Activated T-cell treated with anti-CD3 and anti-CD28 coated beads, Interleukin-2, amount 50 U/mL, for 72 hours (primary cell): ENCODE results near the gene RHEX. TPM values are rescaled to one million over a fixed set of nuclear protein-coding genes. Genes with fewer than 3 reads are reported as not detected.

Experiments
- ATAC-seq, 2 donors: fragments of 150-1000 bp; cut with Tn5 transposase; replicated peaks in 1 of 2; 2 replicates each; pipeline ENCODE4 v1.10.0; 2021; ENCODE audit warnings: moderate library complexity in 2 of 2, mild to moderate bottlenecking in 1 of 2
- DNase-seq, 2 donors: peaks; one replicate each; pipeline ENCODE4 v3.0.0; 2021 to 2022; ENCODE audit warnings: mixed read lengths in 1 of 2
- H3K27ac Mint-ChIP-seq: one replicate; pipeline ENCODE4 v1.8.0; 2022; ENCODE audit warnings: mild to moderate bottlenecking, moderate library complexity, mixed read lengths
- H3K27me3 Mint-ChIP-seq: one replicate; pipeline ENCODE4 v1.8.0; 2022; ENCODE audit warnings: low read depth, mixed read lengths
- H3K36me3 Mint-ChIP-seq, 2 donors: one replicate each; pipeline ENCODE4 v1.8.0; 2022; ENCODE audit warnings: mixed read lengths in 2 of 2, mild to moderate bottlenecking in 1 of 2; ENCODE audit not compliant: insufficient read depth in 2 of 2
- H3K4me1 Mint-ChIP-seq: one replicate; pipeline ENCODE4 v1.8.0; 2022; ENCODE audit warnings: low read depth, mixed read lengths
- H3K4me3 Mint-ChIP-seq, 2 donors: one replicate each; pipeline ENCODE4 v1.8.0; 2022; ENCODE audit warnings: mild to moderate bottlenecking in 2 of 2, mixed read lengths in 2 of 2, moderate library complexity in 2 of 2
- H3K9me3 Mint-ChIP-seq, 2 donors: one replicate each; pipeline ENCODE4 v1.8.0; 2022; ENCODE audit warnings: mixed read lengths in 2 of 2
- total RNA-seq, 2 donors: library from RNA; stranded (reverse); gene quantifications; one replicate each; pipeline ENCODE4 v1.2.3, GENCODE V29; 2022

The RHEX gene
- total RNA-seq, 2 donors from 2014 or later = not detected

- ATAC-seq (no peak), DNase-seq (no peak)
- no peaks in the 10 kb centered on the region for H3K36me3 Mint-ChIP-seq
- peaks cover 27% of the 10 kb centered on the region for H3K27me3 Mint-ChIP-seq
- no peaks in the 10 kb centered on the region for H3K9me3 Mint-ChIP-seq
- H3K4me3 Mint-ChIP-seq = no peak overlapping the region
- no peak overlapping the region for H3K27ac Mint-ChIP-seq
- no peaks in the 10 kb centered on the region for H3K4me1 Mint-ChIP-seq
These were observed 45.4 kb downstream of the RHEX start for GRCh38 chr1:206098242-206098919.

DNA sequence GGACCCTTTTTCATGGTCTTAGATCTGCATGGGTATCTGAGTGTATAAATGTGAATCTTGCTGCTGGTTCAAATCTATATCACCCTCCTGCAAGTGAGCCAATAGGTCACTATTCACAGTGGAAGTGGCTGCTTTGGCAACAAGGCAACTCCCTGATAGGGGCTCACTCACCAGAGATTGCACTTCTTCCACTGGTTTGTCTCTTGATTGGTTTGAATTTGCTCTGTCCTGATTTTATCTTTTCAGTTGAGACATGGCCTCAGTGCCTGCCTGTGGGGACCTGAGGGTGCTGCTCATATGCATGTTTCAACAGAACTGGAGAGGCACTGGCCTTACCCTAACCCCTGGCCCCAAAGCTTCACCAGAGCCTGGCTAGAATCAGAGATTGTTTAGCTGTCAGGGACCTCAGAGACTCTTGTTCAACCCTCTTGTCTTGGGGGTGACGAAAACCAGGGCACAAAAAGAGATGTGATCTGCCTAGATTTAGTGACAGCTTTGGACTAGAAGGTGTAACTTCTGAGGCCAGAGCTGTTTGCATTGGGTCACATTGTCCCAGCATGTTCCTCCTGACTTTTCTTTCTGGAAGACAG lies 47.3 kb downstream of the RHEX start:
- DNase-seq (no peak), ATAC-seq (no peak)
- peaks cover 27% of the 10 kb centered on the region for H3K27me3 Mint-ChIP-seq
- no peaks in the 10 kb centered on the region for H3K4me1 Mint-ChIP-seq
- H3K36me3 Mint-ChIP-seq = no peaks in the 10 kb centered on the region
- no peak overlapping the region for H3K4me3 Mint-ChIP-seq
- no peaks in the 10 kb centered on the region for H3K9me3 Mint-ChIP-seq
- no peak overlapping the region for H3K27ac Mint-ChIP-seq

GRCh38 chr1:206101351-206102045 lies 48.5 kb downstream of the RHEX start:
- DNase-seq (no peak), ATAC-seq (no peak)

GRCh38 chr1:206102292-206102936 lies 49.4 kb downstream of the RHEX start:
- Mint-ChIP-seq H3K4me1 (no peaks in the 10 kb centered on the region), H3K27ac (no peak overlapping the region), H3K36me3 (no peaks in the 10 kb centered on the region), H3K27me3 (peaks cover 22% of the 10 kb centered on the region), H3K4me3 (no peak overlapping the region), H3K9me3 (no peaks in the 10 kb centered on the region)
- DNase-seq (no peak), ATAC-seq (no peak)

More at GRCh38 chr1:206101351-206102045, 48.5 kb downstream of the RHEX start:
- Mint-ChIP-seq H3K4me1 (no peaks in the 10 kb centered on the region), H3K4me3 (no peak overlapping the region), H3K27me3 (peaks cover 23% of the 10 kb centered on the region), H3K36me3 (no peaks in the 10 kb centered on the region), H3K9me3 (no peaks in the 10 kb centered on the region), H3K27ac (no peak overlapping the region)

DNA sequence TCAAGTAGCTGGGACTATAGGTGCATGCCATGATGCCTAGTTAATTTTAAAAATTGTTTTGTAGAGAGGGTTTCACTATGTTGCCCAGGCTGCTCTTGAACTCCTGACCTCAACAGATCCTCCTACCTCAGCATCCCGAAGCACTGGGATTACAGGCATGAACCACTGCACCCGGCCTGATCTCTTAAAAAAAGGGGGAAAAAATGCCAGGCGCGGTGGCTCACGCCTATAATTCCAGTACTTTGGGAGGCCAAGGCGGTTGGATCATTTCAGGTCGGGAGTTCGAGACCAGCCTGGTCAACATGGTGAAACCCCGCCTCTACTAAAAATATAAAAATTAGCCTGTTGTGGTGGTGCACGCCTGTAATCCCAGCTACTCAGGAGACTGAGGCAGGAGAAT lies 51.0 kb downstream of the RHEX start:
- DNase-seq (no peak), ATAC-seq (no peak)
- H3K27ac Mint-ChIP-seq = no peak overlapping the region
- no peak overlapping the region for H3K4me3 Mint-ChIP-seq
- no peaks in the 10 kb centered on the region for H3K36me3 Mint-ChIP-seq
- H3K9me3 Mint-ChIP-seq = no peaks in the 10 kb centered on the region
- H3K27me3 Mint-ChIP-seq = peaks cover 14% of the 10 kb centered on the region
- H3K4me1 Mint-ChIP-seq = no peaks in the 10 kb centered on the region

GRCh38 chr1:206105464-206105995 lies 52.6 kb downstream of the RHEX start:
- no peak overlapping the region for H3K27ac Mint-ChIP-seq
- no peak for ATAC-seq
- no peak overlapping the region for H3K4me3 Mint-ChIP-seq
- H3K9me3 Mint-ChIP-seq = no peaks in the 10 kb centered on the region
- H3K36me3 Mint-ChIP-seq = no peaks in the 10 kb centered on the region
- peaks cover 11% of the 10 kb centered on the region for H3K27me3 Mint-ChIP-seq
- H3K4me1 Mint-ChIP-seq = no peaks in the 10 kb centered on the region
- no peak for DNase-seq

- peak; percentile 82 to 83 for ATAC-seq
- Mint-ChIP-seq H3K4me1 (no peaks in the 10 kb centered on the region), H3K27ac (no peak overlapping the region), H3K9me3 (no peaks in the 10 kb centered on the region), H3K4me3 (no peak overlapping the region), H3K27me3 (peaks cover 4% of the 10 kb centered on the region), H3K36me3 (no peaks in the 10 kb centered on the region)
- peak; percentile 75 to 79 for DNase-seq
These were observed 53.6 kb downstream of the RHEX start for GRCh38 chr1:206106328-206107167.

- H3K4me1 Mint-ChIP-seq = no peaks in the 10 kb centered on the region
- H3K27me3 Mint-ChIP-seq = peaks cover 7% of the 10 kb centered on the region
- no peak overlapping the region for H3K27ac Mint-ChIP-seq
- H3K36me3 Mint-ChIP-seq = no peaks in the 10 kb centered on the region
- ATAC-seq (no peak), DNase-seq (no peak)
- H3K9me3 Mint-ChIP-seq = no peaks in the 10 kb centered on the region
- no peak overlapping the region for H3K4me3 Mint-ChIP-seq
These were observed 54.2 kb downstream of the RHEX start for GRCh38 chr1:206107168-206107544.

GRCh38 chr1:206108635-206109034 lies 55.7 kb downstream of the RHEX start:
- H3K4me1 Mint-ChIP-seq = no peaks in the 10 kb centered on the region

GRCh38 chr1:206109718-206110117 lies 56.7 kb downstream of the RHEX start:
- no peaks in the 10 kb centered on the region for H3K4me1 Mint-ChIP-seq
- no peak overlapping the region for H3K4me3 Mint-ChIP-seq

More at GRCh38 chr1:206108635-206109034, 55.7 kb downstream of the RHEX start:
- ATAC-seq (no peak), DNase-seq (no peak)
- Mint-ChIP-seq H3K9me3 (no peaks in the 10 kb centered on the region), H3K27ac (no peak overlapping the region), H3K27me3 (peaks cover 7% of the 10 kb centered on the region), H3K36me3 (no peaks in the 10 kb centered on the region), H3K4me3 (no peak overlapping the region)

DNA sequence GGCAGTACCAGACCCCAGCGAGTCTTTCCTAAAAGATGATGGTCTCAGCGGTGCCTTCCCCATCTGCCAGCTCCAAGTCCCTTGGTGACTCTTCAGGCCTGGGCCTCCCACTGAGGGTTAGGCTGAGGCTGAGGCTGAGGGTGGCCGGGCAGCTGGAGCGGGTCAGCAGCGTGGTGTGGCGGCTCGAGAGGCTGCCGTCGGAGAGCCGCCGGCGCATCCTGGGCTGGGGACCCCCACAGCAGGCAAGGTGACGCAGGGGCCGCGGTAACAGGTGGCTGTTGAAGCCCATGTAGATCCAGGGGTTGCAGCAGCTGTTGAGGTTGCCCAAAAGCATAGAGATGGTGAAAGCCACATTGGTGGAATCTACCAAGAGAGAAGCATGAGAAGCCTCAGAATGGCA lies 57.2 kb downstream of the RHEX start:
- no peaks in the 10 kb centered on the region for H3K9me3 Mint-ChIP-seq
- ATAC-seq (no peak), DNase-seq (no peak)
- no peaks in the 10 kb centered on the region for H3K4me1 Mint-ChIP-seq
- H3K27me3 Mint-ChIP-seq = peaks cover 21% of the 10 kb centered on the region
- no peaks in the 10 kb centered on the region for H3K36me3 Mint-ChIP-seq
- no peak overlapping the region for H3K27ac Mint-ChIP-seq
- no peak overlapping the region for H3K4me3 Mint-ChIP-seq

More at GRCh38 chr1:206109718-206110117, 56.7 kb downstream of the RHEX start:
- Mint-ChIP-seq H3K36me3 (no peaks in the 10 kb centered on the region), H3K9me3 (no peaks in the 10 kb centered on the region), H3K27ac (no peak overlapping the region), H3K27me3 (peaks cover 17% of the 10 kb centered on the region)
- ATAC-seq (no peak), DNase-seq (no peak)

GRCh38 chr1:206110820-206111219 lies 57.8 kb downstream of the RHEX start:
- H3K27me3 Mint-ChIP-seq = peaks cover 25% of the 10 kb centered on the region
- H3K4me1 Mint-ChIP-seq = no peaks in the 10 kb centered on the region
- no peak overlapping the region for H3K27ac Mint-ChIP-seq
- no peak for DNase-seq
- ATAC-seq = no peak
- H3K9me3 Mint-ChIP-seq = no peaks in the 10 kb centered on the region
- H3K36me3 Mint-ChIP-seq = no peaks in the 10 kb centered on the region
- no peak overlapping the region for H3K4me3 Mint-ChIP-seq
